SU-DHL-6 (cell line): ENCODE data around the gene POLA2.
A peak's percentile ranks its signal among the peaks of the same experiment; 100 is the strongest.

ENCODE experiments used
- H2AFZ ChIP-seq: fragments of 200-600 bp; sonication (generic); 2 replicates; pipeline ENCODE4 v1.6.1; 2014; ENCODE audit warnings: low read depth, mild to moderate bottlenecking, moderate library complexity, mixed read lengths, antibody characterized with exemption, low read length; ENCODE audit not compliant: severe bottlenecking
- H3F3A ChIP-seq: fragments of 200-600 bp; shearing (Covaris generic); 2 replicates; pipeline ENCODE4 v1.6.0; 2016; ENCODE audit warnings: antibody characterized with exemption, mild to moderate bottlenecking; ENCODE audit not compliant: insufficient read depth
- H3K27ac ChIP-seq: fragments of 200-600 bp; sonication (generic); 2 replicates; pipeline ENCODE4 v1.5.1; 2016; ENCODE audit warnings: low read depth, mild to moderate bottlenecking, low read length, moderate library complexity, mixed read lengths
- H3K27me3 ChIP-seq: fragments of 200-600 bp; sonication (generic), shearing (Covaris generic); 2 replicates; pipeline ENCODE4 v1.6.0; 2014; ENCODE audit warnings: mild to moderate bottlenecking, low read length
- H3K36me3 ChIP-seq: fragments of 200-600 bp; sonication (generic); 2 replicates; pipeline ENCODE4 v1.6.1; 2014; ENCODE audit warnings: mild to moderate bottlenecking, low read length, mixed read lengths
- H3K4me2 ChIP-seq: fragments of 300-600, 200-600 bp; shearing (Covaris generic), sonication (generic); 2 replicates; pipeline ENCODE4 v1.6.0; 2014; ENCODE audit warnings: low read length, low read depth, mild to moderate bottlenecking; ENCODE audit not compliant: poor library complexity, severe bottlenecking
- H3K4me3 ChIP-seq: fragments of 200-600 bp; sonication (generic); 2 replicates; pipeline ENCODE4 v1.5.1; 2014; ENCODE audit warnings: antibody characterized with exemption, low read length, mild to moderate bottlenecking, mixed read lengths; ENCODE audit not compliant: insufficient read depth, poor library complexity, severe bottlenecking
- H3K79me2 ChIP-seq: fragments of 200-600 bp; sonication (generic); 2 replicates; pipeline ENCODE4 v1.6.1; 2014; ENCODE audit warnings: mild to moderate bottlenecking, low read length, moderate library complexity; ENCODE audit not compliant: insufficient read depth
- H3K9ac ChIP-seq: fragments of 200-600 bp; sonication (generic); 2 replicates; pipeline ENCODE4 v1.7.0; 2014; ENCODE audit warnings: mild to moderate bottlenecking, low read length
- H3K9me2 ChIP-seq: fragments of 200-600 bp; sonication (generic); replicated peaks from 2 replicates; pipeline ENCODE4 v1.6.1; 2014; ENCODE audit warnings: low read length; ENCODE audit not compliant: insufficient read depth
- H3K9me3 ChIP-seq: fragments of 200-600 bp; sonication (generic); 2 replicates; pipeline ENCODE4 v1.6.1; 2014; ENCODE audit warnings: low read length, mixed read lengths; ENCODE audit not compliant: insufficient read depth
- H4K20me1 ChIP-seq: fragments of 200-600 bp; sonication (generic); 2 replicates; pipeline ENCODE4 v1.6.1; 2014; ENCODE audit warnings: low read depth, mild to moderate bottlenecking, antibody characterized with exemption, low read length, moderate library complexity, mixed read lengths
- EZH2phosphoT487 ChIP-seq: fragments of 200-600 bp; sonication (generic), shearing (Covaris generic); conservative IDR thresholded peaks from 2 replicates; pipeline ENCODE4 v1.6.1; 2018; ENCODE audit warnings: mild to moderate bottlenecking, antibody characterized with exemption, low read length, moderate library complexity, mixed read lengths
- TF ChIP-seq, protein P1 (sequence below): fragments of 200-600 bp; sonication (generic); IDR thresholded peaks from one replicate; pipeline ENCODE4 v1.5.1; 2017; ENCODE audit warnings: antibody characterized with exemption, mild to moderate bottlenecking, low read length, moderate library complexity; ENCODE audit not compliant: insufficient read depth, poor library complexity, severe bottlenecking

POLA2 gene

GRCh38 chr11:65251476-65251875 is 10.3 kb upstream of the POLA2 start:
- no peaks in the 10 kb centered on the region for H3K9me2 ChIP-seq
- H3K27ac ChIP-seq, result no peak overlapping the region
- H4K20me1 ChIP-seq, result no peaks in the 10 kb centered on the region
- H3K9ac ChIP-seq, result no peak overlapping the region
- no peak overlapping the region for H2AFZ ChIP-seq
- H3K36me3 ChIP-seq, result no peaks in the 10 kb centered on the region
- TF ChIP-seq EZH2phosphoT487, result no peak
- TF ChIP-seq, protein P1, sequence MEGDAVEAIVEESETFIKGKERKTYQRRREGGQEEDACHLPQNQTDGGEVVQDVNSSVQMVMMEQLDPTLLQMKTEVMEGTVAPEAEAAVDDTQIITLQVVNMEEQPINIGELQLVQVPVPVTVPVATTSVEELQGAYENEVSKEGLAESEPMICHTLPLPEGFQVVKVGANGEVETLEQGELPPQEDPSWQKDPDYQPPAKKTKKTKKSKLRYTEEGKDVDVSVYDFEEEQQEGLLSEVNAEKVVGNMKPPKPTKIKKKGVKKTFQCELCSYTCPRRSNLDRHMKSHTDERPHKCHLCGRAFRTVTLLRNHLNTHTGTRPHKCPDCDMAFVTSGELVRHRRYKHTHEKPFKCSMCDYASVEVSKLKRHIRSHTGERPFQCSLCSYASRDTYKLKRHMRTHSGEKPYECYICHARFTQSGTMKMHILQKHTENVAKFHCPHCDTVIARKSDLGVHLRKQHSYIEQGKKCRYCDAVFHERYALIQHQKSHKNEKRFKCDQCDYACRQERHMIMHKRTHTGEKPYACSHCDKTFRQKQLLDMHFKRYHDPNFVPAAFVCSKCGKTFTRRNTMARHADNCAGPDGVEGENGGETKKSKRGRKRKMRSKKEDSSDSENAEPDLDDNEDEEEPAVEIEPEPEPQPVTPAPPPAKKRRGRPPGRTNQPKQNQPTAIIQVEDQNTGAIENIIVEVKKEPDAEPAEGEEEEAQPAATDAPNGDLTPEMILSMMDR, result no peak
- no peaks in the 10 kb centered on the region for H3F3A ChIP-seq
- no peaks in the 10 kb centered on the region for H3K9me3 ChIP-seq
- H3K4me2 ChIP-seq, result no peak overlapping the region
- H3K79me2 ChIP-seq, result no peaks in the 10 kb centered on the region
- H3K4me3 ChIP-seq, result no peak overlapping the region
- no peaks in the 10 kb centered on the region for H3K27me3 ChIP-seq

DNA sequence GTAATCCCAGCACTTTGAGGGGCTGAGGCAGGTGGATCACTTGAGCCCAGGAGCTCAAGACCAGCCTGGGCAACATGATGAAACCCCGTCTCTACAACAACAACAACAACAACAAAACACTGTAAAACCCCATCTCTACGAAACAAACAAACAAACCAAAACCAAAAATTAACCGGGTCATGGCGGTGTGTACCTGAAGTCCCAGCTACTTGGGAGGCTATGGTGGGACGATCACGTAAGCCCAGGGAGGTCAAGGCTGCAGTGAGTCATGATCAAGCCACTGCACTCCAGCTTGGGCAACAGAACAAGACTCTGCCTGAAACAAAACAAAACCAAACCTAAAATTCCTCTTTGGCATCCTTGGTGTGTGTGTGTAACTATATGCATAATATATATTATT is 7.0 kb upstream of the POLA2 start:
- no peaks in the 10 kb centered on the region for H3K27me3 ChIP-seq
- no peaks in the 10 kb centered on the region for H3K9me2 ChIP-seq
- H3K9ac ChIP-seq, result no peak overlapping the region
- H2AFZ ChIP-seq, result no peak overlapping the region
- H4K20me1 ChIP-seq, result no peaks in the 10 kb centered on the region
- H3F3A ChIP-seq, result peaks cover 8% of the 10 kb centered on the region; the same call in 1 of the 2 replicates
- H3K9me3 ChIP-seq, result no peaks in the 10 kb centered on the region
- H3K4me2 ChIP-seq, result no peak overlapping the region
- no peaks in the 10 kb centered on the region for H3K79me2 ChIP-seq
- no peak overlapping the region for H3K4me3 ChIP-seq
- H3K27ac ChIP-seq, result no peak overlapping the region
- no peaks in the 10 kb centered on the region for H3K36me3 ChIP-seq
- TF ChIP-seq, protein P1, result no peak
- TF ChIP-seq EZH2phosphoT487, result no peak

DNA sequence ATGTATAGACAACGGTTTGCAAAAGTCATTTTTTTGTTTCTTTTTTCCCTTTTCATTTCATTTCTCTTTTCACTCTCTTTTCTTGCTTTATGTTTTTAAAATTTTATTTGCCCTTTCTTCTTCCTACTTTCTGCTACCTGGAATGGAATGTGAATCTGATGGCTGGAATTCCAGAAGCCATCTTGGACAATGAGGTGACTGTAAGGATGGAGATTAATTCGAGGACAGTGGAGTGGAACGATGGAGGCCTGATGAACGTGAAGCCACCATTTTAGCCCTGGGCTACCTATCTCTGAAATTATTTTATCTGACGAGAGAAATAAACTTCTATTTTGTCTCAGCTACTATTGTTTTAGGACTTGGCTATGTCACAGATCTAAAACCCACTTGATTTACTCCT is 2.8 kb upstream of the POLA2 start:
- Histone ChIP-seq H2AFZ (peak overlapping the region; percentile 34), H3K9me3 (no peaks in the 10 kb centered on the region), H3K27me3 (no peaks in the 10 kb centered on the region), H3K4me2 (no peak overlapping the region), H3K79me2 (peaks cover 22% of the 10 kb centered on the region), H4K20me1 (no peaks in the 10 kb centered on the region), H3K4me3 (no peak overlapping the region), H3F3A (peaks cover 9% of the 10 kb centered on the region; the same call in 1 of the 2 replicates), H3K9ac (no peak overlapping the region), H3K27ac (no peak overlapping the region), H3K9me2 (no peaks in the 10 kb centered on the region), H3K36me3 (no peaks in the 10 kb centered on the region)
- TF ChIP-seq EZH2phosphoT487, result no peak
- TF ChIP-seq, protein P1, result no peak
